Lung (tissue), 12 donors: ENCODE measurements around the gene ARHGEF4. TPM values are rescaled to one million over a fixed set of nuclear protein-coding genes. Genes with fewer than 3 reads are reported as not detected.
A peak's percentile ranks its signal among the peaks of the same experiment; 100 is the strongest.

Source experiments
- ATAC-seq: fragments of 200-7000 bp; cut with Tn5 transposase; one replicate; pipeline ENCODE4 v1.9.1; 2020; ENCODE audit warnings: moderate number of reproducible peaks; ENCODE audit not compliant: insufficient read depth, low FRiP score
- DNase-seq, 3 donors: peaks; one replicate each; pipeline ENCODE4 v3.0.0-alpha.2; 2013 to 2017
- H3K27ac ChIP-seq, 2 donors: one replicate each; pipeline ENCODE4 v1.5.1; 2013; ENCODE audit warnings: mild to moderate bottlenecking in 2 of 2, moderate library complexity in 2 of 2, control low read depth in 1 of 2, inconsistent platforms in 1 of 2, low read depth in 1 of 2, low read length in 1 of 2
- H3K27me3 ChIP-seq, 3 donors: one replicate each; pipeline ENCODE4 v1.5.1; 2013; ENCODE audit warnings: low read length in 2 of 3; ENCODE audit not compliant: control insufficient read depth in 3 of 3, insufficient read depth in 3 of 3
- H3K36me3 ChIP-seq, 4 donors: one replicate each; pipeline ENCODE4 v1.5.1; 2013; ENCODE audit warnings: low read length in 4 of 4, mild to moderate bottlenecking in 1 of 4, moderate library complexity in 1 of 4; ENCODE audit not compliant: control insufficient read depth in 4 of 4, insufficient read depth in 4 of 4
- H3K4me1 ChIP-seq, 5 donors: one replicate each; pipeline ENCODE4 v1.5.1; 2013; ENCODE audit warnings: low read length in 5 of 5, mild to moderate bottlenecking in 2 of 5, moderate library complexity in 1 of 5; ENCODE audit not compliant: control insufficient read depth in 5 of 5, insufficient read depth in 5 of 5
- H3K4me3 ChIP-seq: one replicate; pipeline ENCODE4 v1.5.1; 2013; ENCODE audit warnings: mild to moderate bottlenecking, control low read depth, moderate library complexity
- H3K9ac ChIP-seq, 2 donors: one replicate each; pipeline ENCODE4 v1.5.1; 2013; ENCODE audit warnings: low read length in 2 of 2, control low read depth in 1 of 2; ENCODE audit not compliant: insufficient read depth in 1 of 2
- H3K9me3 ChIP-seq, 4 donors: one replicate each; pipeline ENCODE4 v1.5.1; 2013; ENCODE audit warnings: low read length in 3 of 4, mild to moderate bottlenecking in 1 of 4, moderate library complexity in 1 of 4; ENCODE audit not compliant: control insufficient read depth in 4 of 4, insufficient read depth in 3 of 4
- WGBS, 2 donors: extraction: QIAGEN DNeasy Blood & Tissue Kit; methylation state at CpG; one replicate each; pipeline ENCODE4 v1.1.7; 2013; 5-methylcytosine and 5-hydroxymethylcytosine counted together
- polyA plus RNA-seq, 2 donors: library from polyadenylated mRNA; stranded (reverse); fragments of 200-250 nt; gene quantifications; one replicate each; pipeline ENCODE4 v1.2.1, GENCODE V29; 2013
- total RNA-seq, 2 donors: library from RNA; depleted of rRNA in 1 of 2; stranded (reverse); fragments of >200 nt in 1 of 2; gene quantifications; one replicate each; pipeline ENCODE4 v1.2.1, GENCODE V29; 2014 to 2021
- TF ChIP-seq, protein P1 (sequence below): IDR thresholded peaks from 2 replicates; pipeline ENCODE4 v1.5.1; 2012; ENCODE audit warnings: mild to moderate bottlenecking; ENCODE audit errors: control extremely low read depth, extremely low read depth
- donor health status: control.
- donor health status: control.
- donor health status: Bipolar disorder and iron deficiency.
- donor health status: healthy.
- donor health status: DM: yes; HTN: yes; CAD: no.

ARHGEF4 gene
- total and polyA plus RNA-seq, 4 donors = 1.8 to 15.9 (median 6.9) TPM

DNA sequence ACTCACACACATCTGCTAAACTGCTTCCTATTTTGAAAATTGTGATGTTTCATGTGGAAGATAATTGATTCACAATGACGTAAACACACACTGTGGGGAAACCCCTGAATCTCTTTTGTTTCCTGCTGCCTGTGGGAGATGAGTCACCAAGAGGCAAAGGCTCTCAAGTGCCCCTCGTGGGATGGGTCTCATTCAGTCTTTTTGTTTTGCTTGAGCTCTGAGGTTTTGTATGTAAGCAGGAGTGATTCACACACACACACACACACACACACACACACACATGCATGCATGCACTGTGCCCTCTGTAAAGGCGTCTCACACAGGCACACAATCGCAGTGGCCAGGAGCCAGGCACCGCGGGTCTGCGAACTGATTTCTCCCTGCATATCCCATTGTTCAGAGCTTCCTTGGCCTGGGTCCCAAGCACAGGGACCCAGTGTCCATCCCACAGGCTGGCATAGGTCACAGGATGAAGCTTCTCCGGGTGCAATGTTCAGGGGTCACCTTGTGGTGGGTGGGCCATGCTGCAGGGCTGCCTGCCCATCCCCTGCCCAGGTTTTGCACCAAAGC is 12.1 kb upstream of the ARHGEF4 start:
- DNase-seq = peak in 2 of 3 donors; percentile 10 to 17
- TF ChIP-seq, protein P1, sequence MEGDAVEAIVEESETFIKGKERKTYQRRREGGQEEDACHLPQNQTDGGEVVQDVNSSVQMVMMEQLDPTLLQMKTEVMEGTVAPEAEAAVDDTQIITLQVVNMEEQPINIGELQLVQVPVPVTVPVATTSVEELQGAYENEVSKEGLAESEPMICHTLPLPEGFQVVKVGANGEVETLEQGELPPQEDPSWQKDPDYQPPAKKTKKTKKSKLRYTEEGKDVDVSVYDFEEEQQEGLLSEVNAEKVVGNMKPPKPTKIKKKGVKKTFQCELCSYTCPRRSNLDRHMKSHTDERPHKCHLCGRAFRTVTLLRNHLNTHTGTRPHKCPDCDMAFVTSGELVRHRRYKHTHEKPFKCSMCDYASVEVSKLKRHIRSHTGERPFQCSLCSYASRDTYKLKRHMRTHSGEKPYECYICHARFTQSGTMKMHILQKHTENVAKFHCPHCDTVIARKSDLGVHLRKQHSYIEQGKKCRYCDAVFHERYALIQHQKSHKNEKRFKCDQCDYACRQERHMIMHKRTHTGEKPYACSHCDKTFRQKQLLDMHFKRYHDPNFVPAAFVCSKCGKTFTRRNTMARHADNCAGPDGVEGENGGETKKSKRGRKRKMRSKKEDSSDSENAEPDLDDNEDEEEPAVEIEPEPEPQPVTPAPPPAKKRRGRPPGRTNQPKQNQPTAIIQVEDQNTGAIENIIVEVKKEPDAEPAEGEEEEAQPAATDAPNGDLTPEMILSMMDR = no peak

DNA sequence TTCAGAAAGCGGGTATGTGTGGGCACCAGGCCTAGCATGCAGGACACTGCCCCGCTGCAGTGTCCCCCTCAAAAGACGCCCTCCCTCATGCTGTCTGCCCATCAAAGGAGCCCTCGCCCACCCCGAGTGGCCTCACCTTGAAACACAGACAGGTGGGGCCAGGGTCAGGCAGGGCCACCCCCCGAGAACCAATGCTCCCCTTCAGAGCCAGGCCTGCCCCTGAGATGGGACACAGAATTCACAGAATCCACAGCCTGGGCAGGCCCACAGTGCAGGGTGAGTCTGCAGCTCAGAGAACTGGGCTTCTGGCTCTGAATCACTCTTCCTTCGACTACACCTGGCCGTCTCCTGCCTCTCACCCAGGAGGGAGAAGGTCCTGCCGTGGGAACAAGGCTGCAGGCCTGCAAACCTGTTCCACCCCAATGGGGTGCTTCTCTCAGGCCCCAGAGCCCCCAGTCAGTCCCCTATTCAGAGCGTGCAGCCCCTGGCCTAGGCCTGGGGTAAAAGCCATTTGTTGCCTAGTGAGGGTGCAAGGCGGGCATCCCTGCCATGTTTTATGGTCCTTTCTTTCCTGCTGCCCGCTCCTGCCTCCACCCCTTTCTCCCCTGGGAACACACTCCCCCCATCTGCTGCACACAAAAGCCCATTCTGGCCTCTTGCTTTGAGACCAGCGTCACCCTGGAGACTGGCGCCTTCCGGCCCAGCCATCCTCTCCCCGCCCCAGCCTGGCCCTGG is 11.3 kb upstream of the ARHGEF4 start:
- H3K9ac ChIP-seq = no peak overlapping the region
- no peak overlapping the region for H3K4me3 ChIP-seq

More for the DNA sequence above, 12.1 kb upstream of the ARHGEF4 start:
- no peak for ATAC-seq
- Histone ChIP-seq H3K9me3 (peaks cover 0 to 2% (median 0%) of the 10 kb centered on the region in 4 donors), H3K4me3 (no peak overlapping the region), H3K27me3 (no peaks in the 10 kb centered on the region), H3K27ac (no peak overlapping the region), H3K4me1 (peaks cover 0 to 11% (median 2%) of the 10 kb centered on the region in 5 donors), H3K36me3 (no peaks in the 10 kb centered on the region), H3K9ac (no peak overlapping the region)
- WGBS, 2 donors = 43 to 55% methylated on average over 8 of the region's 8 CpGs

GRCh38 chr2:130825966-130826253 is 10.8 kb upstream of the ARHGEF4 start:
- TF ChIP-seq, protein P1 = no peak
- no peaks in the 10 kb centered on the region for H3K27me3 ChIP-seq
- no peaks in the 10 kb centered on the region for H3K4me1 ChIP-seq
- DNase-seq (no peak), ATAC-seq (no peak)
- 81 to 90% methylated on average over 13 of the region's 13 CpGs for WGBS, 2 donors
- H3K9me3 ChIP-seq = peaks cover 0 to 4% (median 0%) of the 10 kb centered on the region in 4 donors
- no peak overlapping the region for H3K27ac ChIP-seq
- H3K36me3 ChIP-seq = no peaks in the 10 kb centered on the region
- no peak overlapping the region for H3K9ac ChIP-seq
- no peak overlapping the region for H3K4me3 ChIP-seq

More for the DNA sequence above, 11.3 kb upstream of the ARHGEF4 start:
- Histone ChIP-seq H3K4me1 (peaks cover 0 to 3% (median 0%) of the 10 kb centered on the region in 5 donors), H3K36me3 (no peaks in the 10 kb centered on the region), H3K27ac (no peak overlapping the region), H3K27me3 (no peaks in the 10 kb centered on the region), H3K9me3 (peaks cover 0 to 2% (median 0%) of the 10 kb centered on the region in 4 donors)
- TF ChIP-seq, protein P1 = no peak
- DNase-seq (no peak), ATAC-seq (no peak)
- 85% methylated on average over 16 of the region's 16 CpGs for whole genome bisulfite sequencing, 2 donors
